GM18499 (cell line): ENCODE data around the gene GJD4.

Experiments used
- ATAC-seq: cut with Tn5 transposase; IDR thresholded peaks from one replicate; pipeline ENCODE4 v1.9.1; 2021; ENCODE audit warnings: moderate number of reproducible peaks; ENCODE audit not compliant: insufficient read depth, unreplicated experiment

The GJD4 gene

GRCh38 chr10:35643151-35644049, 38.3 kb downstream of the GJD4 start:
- ATAC-seq, result no peak

- ATAC-seq, result no peak
Observed at GRCh38 chr10:35644050-35644950, 39.2 kb downstream of the GJD4 start.

GRCh38 chr10:35650894-35651293, 45.8 kb downstream of the GJD4 start:
- ATAC-seq, result no peak

GRCh38 chr10:35652824-35653223, 47.7 kb downstream of the GJD4 start:
- ATAC-seq, result no peak

GRCh38 chr10:35657621-35658020, 52.5 kb downstream of the GJD4 start:
- no peak for ATAC-seq
